Left kidney (tissue), 2 donors: Measurements from ENCODE around the gene LHFPL2. TPM values are rescaled to one million over a fixed set of nuclear protein-coding genes. Genes with fewer than 3 reads are reported as not detected.
A peak's percentile ranks its signal among the peaks of the same experiment; 100 is the strongest.

ENCODE experiments used
- DNase-seq: peaks from one replicate; pipeline ENCODE4 v3.0.0-alpha.2; 2013
- polyA plus RNA-seq: library from polyadenylated mRNA; unstranded; fragments of 120-200 nt; gene quantifications from one replicate; pipeline ENCODE4 v1.2.1, GENCODE V29; 2013; ENCODE audit not compliant: insufficient read length

The LHFPL2 gene
- polyA plus RNA-seq, 1 donor: 56.2 TPM

- DNase-seq: no peak
These were observed 4.4 kb downstream of the LHFPL2 start for GRCh38 chr5:78644129-78644528.

DNA sequence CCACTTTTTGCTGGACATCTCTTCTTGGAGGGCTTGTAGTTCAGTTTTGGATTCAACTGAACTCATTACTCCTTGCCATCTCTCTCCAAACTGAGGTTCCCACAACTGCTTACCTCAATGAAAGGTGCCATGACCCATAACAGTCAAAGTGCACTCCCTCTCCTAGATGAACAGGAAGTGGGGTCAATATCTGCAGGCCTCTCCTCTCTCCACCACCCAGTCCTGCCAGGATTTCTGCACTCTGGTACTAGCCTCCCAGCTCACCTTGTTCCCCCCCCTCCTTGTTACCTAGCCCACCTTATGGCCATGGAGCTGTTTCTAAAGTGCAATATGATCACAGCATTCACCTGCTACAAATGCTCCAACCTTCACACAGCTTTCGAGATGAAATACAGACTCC lies 5.9 kb downstream of the LHFPL2 start:
- DNase-seq: no peak

DNA sequence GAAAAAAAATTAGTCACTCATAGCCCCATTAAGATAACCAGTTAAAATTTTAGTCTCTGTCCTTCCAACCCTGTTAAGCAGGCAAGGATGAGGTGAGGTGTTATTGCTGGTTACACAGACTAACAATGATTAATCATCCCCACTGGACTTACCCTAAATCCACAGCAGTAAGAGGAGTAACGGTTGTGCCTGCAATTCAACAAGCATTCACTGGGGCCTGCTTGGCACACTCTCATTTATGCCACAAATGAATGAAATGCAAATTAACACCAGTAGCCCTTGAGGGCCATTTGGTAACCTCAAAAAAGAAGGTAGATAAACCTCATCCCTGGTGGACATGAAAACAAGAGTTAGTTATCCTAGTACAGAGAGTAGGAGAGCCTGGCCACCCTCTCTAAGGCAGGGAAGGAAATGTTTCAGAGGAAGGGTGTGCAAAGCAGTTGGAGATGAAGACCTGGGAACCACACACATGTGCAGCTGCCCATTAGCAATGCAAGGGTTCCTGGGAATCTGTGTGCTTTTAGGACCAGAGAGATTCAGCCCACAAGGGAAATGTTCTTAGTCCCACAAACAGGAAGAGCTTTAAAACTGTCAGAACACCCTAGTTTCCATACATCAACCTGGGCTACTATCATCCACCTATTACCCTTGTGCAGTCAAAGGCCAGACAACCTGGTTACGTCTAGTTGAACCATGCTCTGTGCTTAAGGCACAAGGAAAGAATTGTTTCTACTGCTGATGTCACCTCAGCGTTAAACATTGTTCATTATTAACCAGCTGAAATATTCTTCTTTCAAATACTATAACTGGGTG lies 7.7 kb downstream of the LHFPL2 start:
- DNase-seq: no peak

GRCh38 chr5:78639791-78640190 lies 8.8 kb downstream of the LHFPL2 start:
- DNase-seq: no peak

DNA sequence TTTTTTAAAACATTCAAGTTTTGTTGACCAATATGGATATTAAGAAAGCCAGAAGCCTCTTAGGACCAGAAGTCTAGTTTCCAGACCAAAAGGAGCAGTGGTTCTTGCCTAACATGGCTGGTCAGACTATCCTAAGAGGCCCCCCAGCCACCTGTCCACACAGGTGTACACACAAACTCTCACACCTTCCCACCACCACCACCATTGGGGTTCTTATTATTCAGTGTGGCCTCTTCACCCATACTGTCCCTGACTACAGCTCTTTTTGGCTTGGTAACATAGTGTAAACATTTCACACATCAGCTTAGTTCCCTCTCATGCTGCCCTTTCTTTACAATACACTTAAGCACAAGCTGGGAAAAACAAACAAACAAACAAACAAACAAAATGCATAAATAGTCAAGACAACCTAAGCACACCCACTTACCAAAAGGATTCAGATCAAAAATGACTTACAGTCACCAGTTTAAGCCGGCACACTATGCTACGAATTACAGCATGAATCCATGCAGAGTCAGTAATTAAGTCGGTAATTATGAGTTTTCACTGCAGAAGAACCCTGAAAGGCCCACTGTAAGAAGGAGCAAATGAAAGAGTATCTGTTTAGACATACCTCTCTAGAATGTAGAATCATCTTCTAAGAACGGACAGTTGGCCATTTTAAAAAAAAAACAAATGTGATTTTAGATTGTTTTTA lies 9.5 kb downstream of the LHFPL2 start:
- no peak for DNase-seq

GRCh38 chr5:78638423-78638822 lies 10.1 kb downstream of the LHFPL2 start:
- peak; percentile 79 for DNase-seq

GRCh38 chr5:78637468-78637867 lies 11.1 kb downstream of the LHFPL2 start:
- DNase-seq: no peak

GRCh38 chr5:78636682-78637081 lies 11.9 kb downstream of the LHFPL2 start:
- no peak for DNase-seq

GRCh38 chr5:78634634-78635033 lies 13.9 kb downstream of the LHFPL2 start:
- DNase-seq: no peak

- no peak for DNase-seq
These were observed 14.3 kb downstream of the LHFPL2 start for GRCh38 chr5:78634229-78634628.

DNA sequence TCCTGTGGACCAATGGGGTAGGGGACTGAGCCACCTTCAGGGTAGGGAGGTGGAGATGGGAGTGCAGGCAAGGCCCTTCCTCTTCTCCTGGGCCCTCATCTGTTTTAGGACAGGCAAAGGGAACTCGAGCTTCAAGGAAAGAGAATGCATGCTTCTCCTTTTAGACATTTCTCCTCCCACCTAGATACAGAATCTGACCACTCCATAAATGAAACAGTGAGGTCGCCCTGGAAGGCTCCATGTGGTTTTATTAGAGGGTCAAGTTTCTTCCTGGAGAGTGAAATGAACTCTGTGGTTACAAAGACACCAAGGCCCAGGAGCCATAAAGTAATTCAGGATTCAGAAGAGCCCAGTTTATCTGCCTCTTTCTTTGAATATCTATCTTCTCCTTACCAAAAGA lies 14.9 kb downstream of the LHFPL2 start:
- DNase-seq: peak; percentile 59

DNA sequence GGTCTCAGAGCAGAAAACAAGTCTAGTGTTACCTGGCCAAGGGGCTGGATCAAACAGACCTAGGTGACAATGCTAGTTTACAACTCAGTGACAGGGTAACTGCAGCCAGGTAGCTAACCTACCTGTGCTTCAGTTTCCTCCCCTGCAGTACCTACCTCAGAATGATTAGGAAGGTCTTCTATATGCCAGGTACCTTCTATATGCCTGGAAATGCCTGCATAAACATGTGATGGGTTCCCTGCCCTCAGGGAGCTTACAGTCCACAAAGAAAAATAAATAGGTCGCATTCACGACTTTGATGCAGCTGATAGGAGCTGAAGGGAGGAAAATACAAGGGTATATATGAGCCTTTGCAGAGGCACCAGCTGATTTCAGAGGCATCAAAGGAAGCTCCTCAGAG lies 16.1 kb downstream of the LHFPL2 start:
- DNase-seq: no peak

- no peak for DNase-seq
These were observed 16.6 kb downstream of the LHFPL2 start for GRCh38 chr5:78631931-78632330.

DNA sequence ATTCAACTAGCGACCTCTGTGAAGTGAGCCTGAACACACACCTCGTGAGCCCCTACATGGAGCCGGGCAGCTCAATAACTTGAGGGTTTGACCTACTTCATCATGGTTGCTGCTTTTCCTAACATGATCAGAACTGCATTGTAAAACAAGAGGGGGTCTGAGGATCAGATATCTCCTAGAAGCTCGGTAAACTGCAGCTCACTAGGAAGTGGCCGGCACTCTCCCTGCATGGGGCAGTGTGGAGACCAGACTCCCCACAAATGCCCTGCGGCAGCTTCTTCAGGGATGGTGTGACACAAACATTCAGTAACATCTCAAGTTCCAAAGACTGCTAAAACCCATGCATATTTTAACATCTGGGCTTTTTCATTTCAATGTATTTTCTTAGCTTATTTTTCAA lies 18.5 kb downstream of the LHFPL2 start:
- DNase-seq: no peak

GRCh38 chr5:78629624-78630023 lies 18.9 kb downstream of the LHFPL2 start:
- no peak for DNase-seq

DNA sequence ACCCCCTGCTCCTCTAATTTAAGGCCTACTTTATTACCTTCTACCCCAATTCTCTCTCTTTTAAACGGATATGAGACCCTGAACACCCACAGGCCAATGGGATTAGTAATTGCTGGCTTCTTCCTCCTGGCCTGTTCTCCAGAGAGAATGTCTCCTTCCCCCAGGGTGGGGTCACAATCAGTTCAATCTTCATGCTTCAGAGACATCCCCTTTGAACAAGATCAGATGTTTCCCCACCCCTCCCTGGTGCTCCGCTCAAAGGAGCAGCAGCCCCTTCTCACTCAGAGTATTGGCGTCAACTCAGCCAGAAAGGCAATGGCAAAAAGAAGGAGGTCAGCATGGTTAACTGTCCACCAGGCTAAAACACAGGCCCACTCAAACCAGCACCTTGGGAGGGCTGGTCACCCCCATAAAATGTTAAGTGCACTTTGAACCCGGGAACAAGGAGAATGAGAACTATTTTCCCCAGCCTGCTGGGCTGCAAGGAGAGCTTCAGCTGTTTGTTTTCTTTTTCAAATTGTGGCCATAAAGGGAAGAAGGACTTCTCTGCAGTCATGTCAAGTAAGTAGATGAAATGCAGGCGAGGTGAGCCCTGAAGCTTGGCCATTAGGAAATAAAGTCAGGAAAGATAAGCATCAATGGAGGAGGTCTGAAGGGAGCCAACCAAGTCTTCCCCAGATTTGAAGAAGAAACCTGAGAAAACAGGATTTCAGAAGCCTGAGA lies 20.1 kb downstream of the LHFPL2 start:
- peak; percentile 69 for DNase-seq

DNA sequence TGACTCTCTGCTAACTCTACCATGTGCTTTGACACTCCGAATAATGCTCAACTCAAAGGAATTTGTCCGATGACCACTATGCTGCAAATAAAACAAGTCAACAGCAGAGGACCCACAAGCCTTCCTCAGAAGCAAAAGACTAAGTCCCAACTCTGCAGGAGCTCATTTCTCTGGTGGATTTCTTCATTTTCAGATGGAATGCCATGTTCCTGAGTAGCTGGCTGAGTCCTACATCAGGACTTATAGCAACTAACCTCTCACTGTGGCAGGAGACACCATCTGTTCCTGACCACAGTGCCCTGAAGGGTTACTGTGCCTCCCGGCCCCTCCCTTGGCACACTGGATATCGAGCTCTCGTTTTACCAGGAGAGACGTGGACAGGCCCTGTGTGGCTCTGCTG lies 20.8 kb downstream of the LHFPL2 start:
- no peak for DNase-seq

- DNase-seq: no peak
These were observed 21.4 kb downstream of the LHFPL2 start for GRCh38 chr5:78627175-78627574.

DNA sequence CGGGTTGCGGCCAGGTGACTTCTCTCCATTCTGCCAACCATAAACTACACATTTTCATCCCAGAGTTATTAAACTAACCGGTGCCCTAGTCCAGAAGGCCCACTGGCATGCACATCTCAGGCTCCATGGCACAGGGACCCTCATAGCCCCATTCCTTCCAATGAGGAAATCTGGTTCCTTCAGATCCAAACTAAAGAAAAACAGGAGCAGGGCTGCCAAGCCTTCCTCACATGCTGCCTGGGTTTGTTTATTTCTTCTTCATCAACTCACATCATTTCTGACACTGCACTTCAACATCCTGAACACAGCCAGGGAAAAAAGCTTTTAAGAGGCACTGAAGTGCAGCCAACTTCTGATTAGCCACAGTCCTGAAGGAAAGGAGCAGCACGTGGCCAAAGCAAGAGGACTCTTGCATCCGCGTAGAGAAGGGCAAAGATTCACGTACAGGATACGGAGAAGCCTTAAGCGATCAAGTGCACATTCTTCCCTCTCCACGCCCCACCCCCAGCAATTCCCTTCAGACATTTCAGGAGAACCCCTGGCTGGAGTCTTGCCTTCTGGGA lies 22.5 kb downstream of the LHFPL2 start:
- no peak for DNase-seq

DNA sequence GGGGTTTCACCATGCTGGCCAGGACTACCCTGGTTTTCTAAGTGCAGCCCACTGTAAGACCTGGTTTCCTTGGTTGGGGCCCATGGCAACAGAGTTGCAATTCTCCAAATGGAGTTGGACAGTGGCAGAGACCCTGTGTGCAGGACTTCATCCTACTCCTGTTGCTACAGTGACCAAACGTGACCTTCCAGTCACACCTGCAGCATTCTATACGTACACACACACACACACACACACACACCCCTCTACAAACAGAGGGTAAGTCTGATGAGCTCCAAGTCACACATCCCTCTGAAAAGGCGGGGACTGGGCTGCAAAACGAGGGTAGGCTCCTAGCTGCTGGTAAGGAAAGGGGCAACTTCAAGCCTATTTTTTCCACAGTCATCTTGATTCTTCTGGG lies 23.6 kb downstream of the LHFPL2 start:
- DNase-seq: no peak

DNA sequence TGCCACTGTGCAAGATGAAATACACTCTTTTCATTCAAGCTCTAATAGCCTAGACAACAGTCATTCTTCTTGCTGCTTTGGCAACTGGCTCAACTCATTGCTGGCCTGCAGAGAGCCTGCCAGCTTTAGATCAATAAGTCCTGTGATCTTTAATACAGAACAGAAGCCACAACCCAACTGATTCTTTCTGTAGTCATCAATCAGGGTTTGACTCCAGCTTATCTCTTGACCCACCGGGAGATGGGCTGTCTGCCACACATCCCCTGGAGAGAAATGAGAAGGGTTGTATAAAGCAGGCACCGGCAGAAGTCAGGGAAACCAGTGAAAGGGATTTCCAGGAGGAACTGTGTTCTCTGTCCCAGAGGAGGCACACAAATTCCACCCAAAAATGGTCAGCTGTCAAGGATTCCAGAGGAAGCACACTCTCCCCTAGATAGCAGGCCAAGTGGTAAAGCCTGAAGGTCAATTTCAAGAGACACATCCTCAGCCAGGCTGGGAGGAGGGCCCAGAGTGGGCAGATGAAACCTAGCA lies 24.5 kb downstream of the LHFPL2 start:
- no peak for DNase-seq

- no peak for DNase-seq
These were observed 26.1 kb downstream of the LHFPL2 start for GRCh38 chr5:78622302-78622971.
